SK-N-SH (cell line): ENCODE results near the gene GDPD5. TPM values are rescaled to one million over a fixed set of nuclear protein-coding genes. Genes with fewer than 3 reads are reported as not detected.

Source experiments
- CTCF ChIA-PET: fragments of 300-600, 350-600 bp; formaldehyde crosslinking; extraction: SDS; loops from one replicate; lab custom pipeline; 2021; lab: Yijun Ruan, JAX
- POLR2A ChIA-PET: fragments of 350-600 bp; sonication (Branson Sonifier 250); formaldehyde crosslinking; extraction: SDS; loops from one replicate; lab custom pipeline; 2020; ENCODE audit warnings: antibody characterized with exemption, inconsistent platforms; lab: Yijun Ruan, JAX
- DNase-seq: peaks from one replicate; pipeline ENCODE4 v3.0.0; 2012
- H2AFZ ChIP-seq: fragments of 200-600 bp; sonication (generic); 2 replicates; pipeline ENCODE4 v1.8.1; 2016; ENCODE audit warnings: antibody characterized with exemption, mild to moderate bottlenecking, low read depth
- H3F3A ChIP-seq: fragments of 200-600 bp; sonication (generic); replicated peaks from 2 replicates; pipeline ENCODE3; 2016; ENCODE audit warnings: antibody characterized with exemption, mild to moderate bottlenecking; ENCODE audit not compliant: insufficient read depth
- H3K27ac ChIP-seq, 2 experiments: fragments of 200-500 bp in 1 of 2; fragments of 200-600 bp in 1 of 2; sonication (Bioruptor generic) in 1 of 2; sonication (generic), shearing (Covaris generic) in 1 of 2; 2 replicates each; pipeline versions ENCODE4 v1.5.1 to v1.6.1; 2014 to 2016; ENCODE audit warnings: low read depth in 2 of 2, inconsistent platforms in 1 of 2, low read length in 1 of 2, mild to moderate bottlenecking in 1 of 2, mixed read lengths in 1 of 2
- H3K27me3 ChIP-seq: fragments of 200-600 bp; sonication (generic), shearing (Covaris generic); 2 replicates; pipeline ENCODE4 v1.6.1; 2016; ENCODE audit warnings: mixed run types; ENCODE audit not compliant: insufficient read depth
- H3K36me3 ChIP-seq, 2 experiments: fragments of 200-500 bp in 1 of 2; fragments of 200-600 bp in 1 of 2; sonication (Bioruptor generic) in 1 of 2; sonication (generic) in 1 of 2; replicated peaks in 1 of 2; 2 replicates each; pipeline versions ENCODE3 to v1.5.1; 2014 to 2016; ENCODE audit warnings: low read length in 1 of 2, mild to moderate bottlenecking in 1 of 2; ENCODE audit not compliant: insufficient read depth in 2 of 2, control insufficient read depth in 1 of 2
- H3K4me1 ChIP-seq, 2 experiments: fragments of 200-500 bp in 1 of 2; fragments of 200-600 bp in 1 of 2; sonication (Bioruptor generic) in 1 of 2; sonication (generic), shearing (Covaris generic) in 1 of 2; 2 replicates each; pipeline versions ENCODE4 v1.5.1 to v1.6.1; 2014 to 2016; ENCODE audit warnings: low read depth in 1 of 2, low read length in 1 of 2, mixed run types in 1 of 2; ENCODE audit not compliant: insufficient read depth in 2 of 2, control insufficient read depth in 1 of 2
- H3K4me2 ChIP-seq: fragments of 200-600 bp; sonication (generic), shearing (Covaris generic); 2 replicates; pipeline ENCODE4 v1.6.1; 2017; ENCODE audit warnings: mixed run types
- H3K4me3 ChIP-seq, 2 experiments: fragments of 200-500 bp in 1 of 2; fragments of 200-600 bp in 1 of 2; sonication (Bioruptor generic) in 1 of 2; sonication (generic), shearing (Covaris generic) in 1 of 2; 2 replicates each; pipeline versions ENCODE4 v1.5.1 to v1.8.1; 2014 to 2016; ENCODE audit warnings: low read depth in 2 of 2, inconsistent platforms in 1 of 2, low read length in 1 of 2, mild to moderate bottlenecking in 1 of 2, mixed read lengths in 1 of 2, moderate library complexity in 1 of 2
- H3K79me2 ChIP-seq: fragments of 200-600 bp; sonication (generic); 2 replicates; pipeline ENCODE4 v1.8.1; 2017; ENCODE audit warnings: mild to moderate bottlenecking; ENCODE audit not compliant: insufficient read depth
- H3K9ac ChIP-seq: fragments of 200-600 bp; sonication (generic); 2 replicates; pipeline ENCODE4 v1.6.1; 2017; ENCODE audit warnings: mixed run types
- H3K9me2 ChIP-seq: fragments of 200-600 bp; sonication (generic); 2 replicates; pipeline ENCODE4 v1.6.1; 2017; ENCODE audit warnings: mixed run types
- H3K9me3 ChIP-seq: fragments of 200-600 bp; sonication (generic); 2 replicates; pipeline ENCODE4 v1.6.1; 2017; ENCODE audit warnings: mixed run types, mild to moderate bottlenecking, moderate library complexity
- H4K20me1 ChIP-seq: fragments of 200-600 bp; sonication (generic); 2 replicates; pipeline ENCODE4 v1.6.1; 2017; ENCODE audit warnings: mild to moderate bottlenecking, mixed run types; ENCODE audit not compliant: insufficient read depth
- CHD2 ChIP-seq: fragments of 150-350 bp; IDR thresholded peaks from 2 replicates; pipeline ENCODE4 v1.6.1; 2018; ENCODE audit warnings: low read length; ENCODE audit not compliant: partially characterized antibody
- ELF1 ChIP-seq: IDR thresholded peaks from 2 replicates; pipeline ENCODE4 v1.4.0; 2012
- EP300 ChIP-seq, 2 experiments: IDR thresholded peaks; 2 replicates each; pipeline versions ENCODE4 v1.4.0 to v1.6.1; 2012; ENCODE audit warnings: borderline replicate concordance in 1 of 2, low read depth in 1 of 2, low read length in 1 of 2
- FOSL2 ChIP-seq: IDR thresholded peaks from 2 replicates; pipeline ENCODE4 v1.4.0; 2012; ENCODE audit warnings: low read depth, mild to moderate bottlenecking, moderate library complexity, borderline replicate concordance
- GATA2 ChIP-seq: sonication (generic); formaldehyde crosslinking; IDR thresholded peaks from 2 replicates; pipeline ENCODE4 v1.5.0; 2020; ENCODE audit warnings: mild to moderate bottlenecking, missing genetic modification reagents
- MEF2A ChIP-seq: IDR thresholded peaks from 2 replicates; pipeline ENCODE4 v1.4.0; 2012; ENCODE audit warnings: low read depth, borderline replicate concordance
- MXI1 ChIP-seq: IDR thresholded peaks from 2 replicates; pipeline ENCODE4 v1.6.1; 2012; ENCODE audit warnings: mild to moderate bottlenecking, low read depth, low read length, improper control_type of control experiment
- NRF1 ChIP-seq: IDR thresholded peaks from 2 replicates; pipeline ENCODE4 v1.6.1; 2012; ENCODE audit warnings: low read depth, mild to moderate bottlenecking, low read length
- POLR2AphosphoS5 ChIP-seq: IDR thresholded peaks from 2 replicates; pipeline ENCODE4 v1.6.1; 2012; ENCODE audit warnings: low read depth, low read length
- RCOR1 ChIP-seq: fragments of 150-350 bp; IDR thresholded peaks from 2 replicates; pipeline ENCODE4 v1.6.1; 2017; ENCODE audit warnings: antibody characterized with exemption, low read length
- RXRA ChIP-seq: IDR thresholded peaks from 2 replicates; pipeline ENCODE4 v1.4.0; 2012; ENCODE audit warnings: low read depth, mild to moderate bottlenecking, borderline replicate concordance
- SIN3A ChIP-seq: IDR thresholded peaks from 2 replicates; pipeline ENCODE4 v1.6.1; 2012; ENCODE audit warnings: low read depth, mild to moderate bottlenecking, low read length, moderate library complexity, borderline replicate concordance
- TEAD4 ChIP-seq: IDR thresholded peaks from 2 replicates; pipeline ENCODE4 v1.4.0; 2012; ENCODE audit warnings: mild to moderate bottlenecking, borderline replicate concordance; ENCODE audit not compliant: insufficient read depth
- YY1 ChIP-seq: IDR thresholded peaks from 2 replicates; pipeline ENCODE4 v1.4.0; 2012; ENCODE audit warnings: low read depth, mild to moderate bottlenecking
- WGBS: methylation state at CpG from one replicate; pipeline ENCODE4 v1.1.6; 2017; ENCODE audit warnings: low lambda C conversion rate; 5-methylcytosine and 5-hydroxymethylcytosine counted together
- polyA plus RNA-seq, 3 experiments: library from polyadenylated mRNA; depleted of rRNA; stranded (reverse); fragments of >200 nt; gene quantifications; 2 replicates each; pipeline ENCODE4 v1.2.3, GENCODE V29; 2012
- TF ChIP-seq, protein P1 (sequence below): fragments of 150-350 bp; IDR thresholded peaks from 2 replicates; pipeline ENCODE4 v1.6.1; 2016; ENCODE audit warnings: mild to moderate bottlenecking, low read depth, low read length
- TF ChIP-seq, protein P2 (sequence below): fragments of 150-350 bp; IDR thresholded peaks from 2 replicates; pipeline ENCODE4 v1.6.1; 2017; ENCODE audit warnings: antibody characterized with exemption, low read length, low read depth, borderline replicate concordance
- TF ChIP-seq, protein P3 (sequence below): IDR thresholded peaks from 2 replicates; pipeline ENCODE4 v1.4.0; 2012; ENCODE audit warnings: low read depth
- TF ChIP-seq, protein P4 (sequence below): fragments of 200-600 bp; sonication (generic); IDR thresholded peaks from 2 replicates; pipeline ENCODE4 v1.6.1; 2017; ENCODE audit warnings: antibody characterized with exemption, mild to moderate bottlenecking, moderate library complexity
- TF ChIP-seq, protein P5 (sequence below): IDR thresholded peaks from 2 replicates; pipeline ENCODE4 v1.4.0; 2012; ENCODE audit warnings: low read depth, borderline replicate concordance

GDPD5 gene
- polyA plus RNA-seq, 1 of the 3 experiments (the other 2 are of a cell fraction), result 2.2 TPM

DNA sequence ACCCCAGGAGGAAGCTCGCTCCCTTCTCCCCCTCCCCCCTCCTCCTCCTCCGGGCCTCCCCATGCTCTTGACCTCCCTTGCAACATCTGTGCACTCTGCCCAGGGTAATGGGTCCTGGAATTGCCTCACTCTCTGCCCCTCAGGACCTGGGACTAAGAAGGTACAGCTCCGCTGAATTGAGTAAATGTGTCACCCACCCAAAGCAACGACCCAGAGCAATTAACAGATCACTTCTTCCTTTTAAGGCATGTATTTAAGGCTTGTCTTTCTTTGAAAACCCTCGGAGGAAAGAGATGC lies 15.1 kb downstream of the GDPD5 start:
- Histone ChIP-seq H4K20me1 (no peaks in the 10 kb centered on the region), H3F3A (no peaks in the 10 kb centered on the region), H3K27ac (no peak overlapping the region), H3K9me2 (no peaks in the 10 kb centered on the region), H3K4me2 (no peak overlapping the region)
- DNase-seq, result no peak
- TF ChIP-seq TEAD4 (no peak), NRF1 (no peak), FOSL2 (no peak), MEF2A (no peak), RCOR1 (no peak), ELF1 (no peak), RXRA (no peak), GATA2 (no peak)
- TF ChIP-seq, protein P1, sequence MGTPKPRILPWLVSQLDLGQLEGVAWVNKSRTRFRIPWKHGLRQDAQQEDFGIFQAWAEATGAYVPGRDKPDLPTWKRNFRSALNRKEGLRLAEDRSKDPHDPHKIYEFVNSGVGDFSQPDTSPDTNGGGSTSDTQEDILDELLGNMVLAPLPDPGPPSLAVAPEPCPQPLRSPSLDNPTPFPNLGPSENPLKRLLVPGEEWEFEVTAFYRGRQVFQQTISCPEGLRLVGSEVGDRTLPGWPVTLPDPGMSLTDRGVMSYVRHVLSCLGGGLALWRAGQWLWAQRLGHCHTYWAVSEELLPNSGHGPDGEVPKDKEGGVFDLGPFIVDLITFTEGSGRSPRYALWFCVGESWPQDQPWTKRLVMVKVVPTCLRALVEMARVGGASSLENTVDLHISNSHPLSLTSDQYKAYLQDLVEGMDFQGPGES, result no peak
- TF ChIP-seq, all 33 proteins: peak for 0
- no peak overlapping the region for H3K4me3 ChIP-seq
- H2AFZ ChIP-seq, result no peak overlapping the region
- WGBS, result 71% methylated on average over 5 of the region's 5 CpGs
- H3K9ac ChIP-seq, result no peak overlapping the region
- H3K36me3 ChIP-seq, result no peaks in the 10 kb centered on the region
- POLR2A ChIA-PET, result interaction anchor here (2.0 kb wide), 1 partner anchor 15 kb away, joined by 6 read pairs; the partner anchor contains the start of gene GDPD5
- CTCF ChIA-PET, result interaction anchor here (0.9 to 3.1 kb wide), 3 partner anchors 10 to 66 kb away, joined by 3 to 12 read pairs (median 3); partner anchors contain the start of gene GDPD5
- H3K27me3 ChIP-seq, result no peaks in the 10 kb centered on the region
- H3K4me1 ChIP-seq, result peaks cover 0 to 35% of the 10 kb centered on the region in 2 experiments; a peak in 1 of 4 replicates
- H3K79me2 ChIP-seq, result no peaks in the 10 kb centered on the region
- H3K9me3 ChIP-seq, result no peaks in the 10 kb centered on the region

DNA sequence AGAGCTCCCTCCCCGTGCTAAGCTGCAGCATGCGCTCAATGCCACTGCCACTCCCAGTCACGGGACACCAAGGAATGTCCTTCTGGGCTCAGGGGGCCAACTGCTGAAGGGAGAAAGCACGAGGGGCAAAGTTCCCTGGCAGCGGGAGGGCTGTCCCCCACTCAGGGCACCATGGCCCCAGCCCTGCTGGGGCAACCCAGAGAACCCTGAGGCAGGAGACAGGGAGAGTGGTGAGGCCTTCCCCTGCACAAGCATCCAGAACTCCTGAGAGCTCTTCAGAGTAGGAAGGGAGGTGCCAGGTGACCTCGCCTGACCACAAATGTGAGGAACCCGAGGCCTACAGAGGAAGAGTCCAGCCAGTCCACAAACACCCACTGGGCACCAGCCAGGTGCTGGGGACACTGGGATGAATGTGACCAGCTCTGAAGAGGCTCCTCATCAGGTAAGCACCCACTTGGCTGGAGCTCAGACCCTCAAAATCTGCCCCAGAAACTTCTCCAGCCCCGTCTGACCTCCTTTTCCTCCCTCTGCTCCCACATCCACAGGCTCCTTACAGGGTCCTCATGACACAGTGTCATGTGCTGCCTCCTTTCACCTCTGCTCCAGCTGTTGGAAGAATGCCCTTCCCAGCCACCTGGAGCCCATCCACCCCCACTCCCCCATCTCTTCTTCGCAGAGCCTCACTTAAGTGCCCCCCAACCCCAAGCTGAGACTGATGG lies 15.6 kb downstream of the GDPD5 start:
- Histone ChIP-seq H3K4me3 (no peak overlapping the region), H3K9me3 (no peaks in the 10 kb centered on the region), H3K27ac (no peak overlapping the region), H3K27me3 (no peaks in the 10 kb centered on the region), H3K79me2 (no peaks in the 10 kb centered on the region), H3F3A (no peaks in the 10 kb centered on the region), H3K9ac (no peak overlapping the region), H4K20me1 (no peaks in the 10 kb centered on the region), H2AFZ (no peak overlapping the region), H3K4me2 (no peak overlapping the region), H3K4me1 (peaks cover 0 to 35% of the 10 kb centered on the region in 2 experiments; a peak in 1 of 4 replicates), H3K36me3 (no peaks in the 10 kb centered on the region), H3K9me2 (no peaks in the 10 kb centered on the region)
- CTCF ChIA-PET, result interaction anchor here (0.7 to 3.1 kb wide), 4 partner anchors 10 to 23 kb away, joined by 3 to 12 read pairs (median 3); partner anchors contain the start of gene GDPD5
- POLR2A ChIA-PET, result interaction anchor here (2.0 kb wide), 1 partner anchor 15 kb away, joined by 6 read pairs; the partner anchor contains the start of gene GDPD5
- 61% methylated on average over 6 of the region's 9 CpGs for WGBS
- no peak for DNase-seq
- TF ChIP-seq ELF1, result no peak
- no peak for TF ChIP-seq POLR2AphosphoS5
- TF ChIP-seq RXRA, result no peak
- no peak for TF ChIP-seq YY1
- TF ChIP-seq, protein P2, sequence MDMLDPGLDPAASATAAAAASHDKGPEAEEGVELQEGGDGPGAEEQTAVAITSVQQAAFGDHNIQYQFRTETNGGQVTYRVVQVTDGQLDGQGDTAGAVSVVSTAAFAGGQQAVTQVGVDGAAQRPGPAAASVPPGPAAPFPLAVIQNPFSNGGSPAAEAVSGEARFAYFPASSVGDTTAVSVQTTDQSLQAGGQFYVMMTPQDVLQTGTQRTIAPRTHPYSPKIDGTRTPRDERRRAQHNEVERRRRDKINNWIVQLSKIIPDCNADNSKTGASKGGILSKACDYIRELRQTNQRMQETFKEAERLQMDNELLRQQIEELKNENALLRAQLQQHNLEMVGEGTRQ, result no peak
- TF ChIP-seq, protein P3, sequence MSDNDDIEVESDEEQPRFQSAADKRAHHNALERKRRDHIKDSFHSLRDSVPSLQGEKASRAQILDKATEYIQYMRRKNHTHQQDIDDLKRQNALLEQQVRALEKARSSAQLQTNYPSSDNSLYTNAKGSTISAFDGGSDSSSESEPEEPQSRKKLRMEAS, result no peak
- no peak for TF ChIP-seq MXI1
- TF ChIP-seq, protein P4, sequence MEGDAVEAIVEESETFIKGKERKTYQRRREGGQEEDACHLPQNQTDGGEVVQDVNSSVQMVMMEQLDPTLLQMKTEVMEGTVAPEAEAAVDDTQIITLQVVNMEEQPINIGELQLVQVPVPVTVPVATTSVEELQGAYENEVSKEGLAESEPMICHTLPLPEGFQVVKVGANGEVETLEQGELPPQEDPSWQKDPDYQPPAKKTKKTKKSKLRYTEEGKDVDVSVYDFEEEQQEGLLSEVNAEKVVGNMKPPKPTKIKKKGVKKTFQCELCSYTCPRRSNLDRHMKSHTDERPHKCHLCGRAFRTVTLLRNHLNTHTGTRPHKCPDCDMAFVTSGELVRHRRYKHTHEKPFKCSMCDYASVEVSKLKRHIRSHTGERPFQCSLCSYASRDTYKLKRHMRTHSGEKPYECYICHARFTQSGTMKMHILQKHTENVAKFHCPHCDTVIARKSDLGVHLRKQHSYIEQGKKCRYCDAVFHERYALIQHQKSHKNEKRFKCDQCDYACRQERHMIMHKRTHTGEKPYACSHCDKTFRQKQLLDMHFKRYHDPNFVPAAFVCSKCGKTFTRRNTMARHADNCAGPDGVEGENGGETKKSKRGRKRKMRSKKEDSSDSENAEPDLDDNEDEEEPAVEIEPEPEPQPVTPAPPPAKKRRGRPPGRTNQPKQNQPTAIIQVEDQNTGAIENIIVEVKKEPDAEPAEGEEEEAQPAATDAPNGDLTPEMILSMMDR, result no peak
- no peak for TF ChIP-seq NRF1
- no peak for TF ChIP-seq SIN3A
- no peak for TF ChIP-seq CHD2
- no peak for TF ChIP-seq EP300 (IDR thresholded peaks at IDR 0.05; ENCODE audit: borderline replicate concordance in 1 of 2, low read depth in 1 of 2, low read length in 1 of 2)
- TF ChIP-seq, protein P5, sequence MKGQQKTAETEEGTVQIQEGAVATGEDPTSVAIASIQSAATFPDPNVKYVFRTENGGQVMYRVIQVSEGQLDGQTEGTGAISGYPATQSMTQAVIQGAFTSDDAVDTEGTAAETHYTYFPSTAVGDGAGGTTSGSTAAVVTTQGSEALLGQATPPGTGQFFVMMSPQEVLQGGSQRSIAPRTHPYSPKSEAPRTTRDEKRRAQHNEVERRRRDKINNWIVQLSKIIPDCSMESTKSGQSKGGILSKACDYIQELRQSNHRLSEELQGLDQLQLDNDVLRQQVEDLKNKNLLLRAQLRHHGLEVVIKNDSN, result no peak
